ENCODE data around the gene A1BG. TPM values are rescaled to one million over a fixed set of nuclear protein-coding genes. Genes with fewer than 3 reads are reported as not detected.

A1BG gene
- polyA plus RNA-seq, 3 donors = 30.2 to 54.5 (median 35.3) TPM

DNA sequence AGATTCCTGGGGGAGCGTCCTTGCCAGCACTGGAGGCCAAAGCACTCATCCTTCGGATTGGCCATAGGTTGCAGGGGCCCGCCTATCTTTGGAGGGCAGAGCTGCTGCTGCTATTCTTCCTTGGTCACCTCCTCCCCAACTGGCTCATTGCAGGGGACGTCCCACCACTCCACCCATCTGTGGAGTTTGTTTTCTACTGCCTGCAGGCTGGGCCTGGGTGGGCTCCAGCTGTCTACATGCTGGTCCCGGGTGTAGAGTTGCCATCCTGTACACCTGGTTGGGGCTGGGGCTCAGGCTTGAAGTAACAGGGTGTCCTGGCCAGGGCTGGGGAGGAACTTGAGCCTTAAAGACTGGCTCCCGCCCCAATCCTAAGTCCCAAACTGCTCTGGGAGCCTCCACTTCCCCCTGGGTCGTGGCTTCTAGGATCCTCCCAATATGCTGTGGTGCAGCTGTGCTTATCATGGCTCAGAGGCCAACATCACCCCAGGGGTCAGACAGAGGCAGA is 44.3 kb upstream of the A1BG start:
- Histone ChIP-seq H3K4me2 (replicated peaks; ENCODE audit: extremely low read depth, low read length, poor library complexity, severe bottlenecking) (no peak overlapping the region), H3K79me2 (ENCODE audit: insufficient read depth, low read length) (no peaks in the 10 kb centered on the region), H3K27ac (ENCODE audit: low read depth in 1 of 2, low read length in 2 of 2) (no peak overlapping the region), H3K27me3 (ENCODE audit: control insufficient read depth in 2 of 2, insufficient read depth in 2 of 2, low read length in 2 of 2) (peaks cover 5 to 30% of the 10 kb centered on the region in 2 donors), H3K9ac (ENCODE audit: insufficient read depth, low read length, poor library complexity, severe bottlenecking) (no peak overlapping the region), H3K4me3 (replicated peaks in 1 of 3; ENCODE audit: low read depth in 2 of 3, low read length in 3 of 3) (no peak overlapping the region), H2AFZ (ENCODE audit: insufficient read depth, low read depth, low read length, poor library complexity, severe bottlenecking) (no peak overlapping the region), H3K36me3 (replicated peaks in 1 of 2; ENCODE audit: control insufficient read depth in 1 of 2, insufficient read depth in 2 of 2, low read length in 2 of 2) (peaks cover 25 to 27% of the 10 kb centered on the region in 2 donors), H4K20me1 (ENCODE audit: insufficient read depth, low read length) (peaks cover 2% of the 10 kb centered on the region), H3K9me3 (replicated peaks in 1 of 2; ENCODE audit: control insufficient read depth in 1 of 2, insufficient read depth in 1 of 2, low read length in 2 of 2) (no peaks in the 10 kb centered on the region), H3K4me1 (ENCODE audit: control insufficient read depth in 1 of 2, insufficient read depth in 2 of 2, low read length in 2 of 2) (peaks cover 14 to 18% of the 10 kb centered on the region in 2 donors)
- intact Hi-C loops (cut with micrococcal nuclease) = no loop called here
- Mint-ChIP-seq H3K4me3 (peak overlapping the region in 1 of 2 donors; percentile 53), H3K27me3 (ENCODE audit: low read depth in 3 of 3) (peaks cover 30 to 44% (median 43%) of the 10 kb centered on the region in 3 donors), H3K9me3 (peaks cover 0 to 11% (median 0%) of the 10 kb centered on the region in 7 donors), H3K4me1 (peaks cover 20% of the 10 kb centered on the region), H3K27ac (no peak overlapping the region), H3K36me3 (peaks cover 26 to 29% of the 10 kb centered on the region in 2 donors)
- peak in 1 of 3 donors; percentile 4 for DNase-seq
- WGBS (ENCODE audit: insufficient coverage) = 83% methylated on average over 4 of the region's 7 CpGs
- TF ChIP-seq, protein P1, sequence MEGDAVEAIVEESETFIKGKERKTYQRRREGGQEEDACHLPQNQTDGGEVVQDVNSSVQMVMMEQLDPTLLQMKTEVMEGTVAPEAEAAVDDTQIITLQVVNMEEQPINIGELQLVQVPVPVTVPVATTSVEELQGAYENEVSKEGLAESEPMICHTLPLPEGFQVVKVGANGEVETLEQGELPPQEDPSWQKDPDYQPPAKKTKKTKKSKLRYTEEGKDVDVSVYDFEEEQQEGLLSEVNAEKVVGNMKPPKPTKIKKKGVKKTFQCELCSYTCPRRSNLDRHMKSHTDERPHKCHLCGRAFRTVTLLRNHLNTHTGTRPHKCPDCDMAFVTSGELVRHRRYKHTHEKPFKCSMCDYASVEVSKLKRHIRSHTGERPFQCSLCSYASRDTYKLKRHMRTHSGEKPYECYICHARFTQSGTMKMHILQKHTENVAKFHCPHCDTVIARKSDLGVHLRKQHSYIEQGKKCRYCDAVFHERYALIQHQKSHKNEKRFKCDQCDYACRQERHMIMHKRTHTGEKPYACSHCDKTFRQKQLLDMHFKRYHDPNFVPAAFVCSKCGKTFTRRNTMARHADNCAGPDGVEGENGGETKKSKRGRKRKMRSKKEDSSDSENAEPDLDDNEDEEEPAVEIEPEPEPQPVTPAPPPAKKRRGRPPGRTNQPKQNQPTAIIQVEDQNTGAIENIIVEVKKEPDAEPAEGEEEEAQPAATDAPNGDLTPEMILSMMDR (IDR thresholded peaks at IDR 0.05) = no peak

GRCh38 chr19:58396691-58397532 is 43.6 kb upstream of the A1BG start:
- intact Hi-C loops (cut with micrococcal nuclease) = no loop called here
- H2AFZ ChIP-seq (ENCODE audit: insufficient read depth, low read depth, low read length, poor library complexity, severe bottlenecking) = no peak overlapping the region
- no peak overlapping the region for H3K4me2 ChIP-seq (replicated peaks; ENCODE audit: extremely low read depth, low read length, poor library complexity, severe bottlenecking)
- peaks cover 12 to 16% of the 10 kb centered on the region in 2 donors for H3K4me1 ChIP-seq (ENCODE audit: control insufficient read depth in 1 of 2, insufficient read depth in 2 of 2, low read length in 2 of 2)
- Mint-ChIP-seq H3K4me3 (peak overlapping the region in 1 of 2 donors; percentile 53), H3K4me1 (peaks cover 20% of the 10 kb centered on the region), H3K27ac (no peak overlapping the region), H3K9me3 (peaks cover 0 to 11% (median 0%) of the 10 kb centered on the region in 7 donors), H3K36me3 (peaks cover 30 to 32% of the 10 kb centered on the region in 2 donors), H3K27me3 (ENCODE audit: low read depth in 3 of 3) (peaks cover 30 to 44% (median 43%) of the 10 kb centered on the region in 3 donors)
- no peak for DNase-seq
- H3K9ac ChIP-seq (ENCODE audit: insufficient read depth, low read length, poor library complexity, severe bottlenecking) = no peak overlapping the region
- H3K36me3 ChIP-seq (replicated peaks in 1 of 2; ENCODE audit: control insufficient read depth in 1 of 2, insufficient read depth in 2 of 2, low read length in 2 of 2) = peaks cover 30 to 32% of the 10 kb centered on the region in 2 donors
- TF ChIP-seq, protein P1 (IDR thresholded peaks at IDR 0.05) = no peak
- no peaks in the 10 kb centered on the region for H3K9me3 ChIP-seq (replicated peaks in 1 of 2; ENCODE audit: control insufficient read depth in 1 of 2, insufficient read depth in 1 of 2, low read length in 2 of 2)
- H3K4me3 ChIP-seq (replicated peaks in 1 of 3; ENCODE audit: low read depth in 2 of 3, low read length in 3 of 3) = no peak overlapping the region
- H3K79me2 ChIP-seq (ENCODE audit: insufficient read depth, low read length) = no peaks in the 10 kb centered on the region
- WGBS (ENCODE audit: insufficient coverage) = 34% methylated on average over 58 of the region's 58 CpGs
- peaks cover 4% of the 10 kb centered on the region for H4K20me1 ChIP-seq (ENCODE audit: insufficient read depth, low read length)
- H3K27ac ChIP-seq (ENCODE audit: low read depth in 1 of 2, low read length in 2 of 2) = no peak overlapping the region
- peaks cover 5 to 30% of the 10 kb centered on the region in 2 donors for H3K27me3 ChIP-seq (ENCODE audit: control insufficient read depth in 2 of 2, insufficient read depth in 2 of 2, low read length in 2 of 2)
